GM12873 (cell line): ENCODE measurements around the gene ARRB1.

Experiments
- TF ChIP-seq, protein P1 (sequence below): IDR thresholded peaks from 2 replicates; pipeline ENCODE4 v1.5.1; 2012; ENCODE audit warnings: low read depth, mild to moderate bottlenecking, moderate library complexity, low read length, control low read depth; ENCODE audit not compliant: insufficient read depth; ENCODE audit errors: missing control alignments

Gene ARRB1

DNA sequence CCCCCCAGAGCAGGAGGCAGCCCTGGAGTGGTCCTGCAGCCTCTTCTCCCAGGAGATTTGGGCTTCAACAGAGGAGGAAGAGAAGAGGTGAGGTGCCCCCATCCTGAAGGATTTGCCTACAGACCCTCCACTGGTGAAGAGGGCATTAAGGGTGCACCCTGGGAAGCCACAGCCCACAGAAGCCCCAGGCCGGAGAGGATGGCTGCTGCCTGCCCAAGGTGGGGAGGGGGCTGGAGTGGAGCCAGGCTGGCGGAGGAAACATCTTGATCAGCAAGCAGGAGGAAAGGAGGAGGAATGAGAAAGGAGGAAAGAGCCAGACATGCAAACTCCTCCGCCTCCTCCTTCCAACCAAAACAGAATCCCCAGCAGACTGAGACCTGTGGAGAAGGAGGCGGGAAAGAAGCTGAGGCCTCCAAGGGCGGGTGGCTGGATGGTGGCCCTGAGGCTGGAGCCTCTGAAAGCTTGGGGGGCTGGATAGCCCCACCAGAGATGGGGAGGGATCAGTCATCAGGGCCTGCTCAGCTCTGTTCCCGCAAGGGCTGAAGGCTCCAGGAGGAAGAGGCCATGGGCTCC, 31.3 kb downstream of the ARRB1 start:
- TF ChIP-seq, protein P1, sequence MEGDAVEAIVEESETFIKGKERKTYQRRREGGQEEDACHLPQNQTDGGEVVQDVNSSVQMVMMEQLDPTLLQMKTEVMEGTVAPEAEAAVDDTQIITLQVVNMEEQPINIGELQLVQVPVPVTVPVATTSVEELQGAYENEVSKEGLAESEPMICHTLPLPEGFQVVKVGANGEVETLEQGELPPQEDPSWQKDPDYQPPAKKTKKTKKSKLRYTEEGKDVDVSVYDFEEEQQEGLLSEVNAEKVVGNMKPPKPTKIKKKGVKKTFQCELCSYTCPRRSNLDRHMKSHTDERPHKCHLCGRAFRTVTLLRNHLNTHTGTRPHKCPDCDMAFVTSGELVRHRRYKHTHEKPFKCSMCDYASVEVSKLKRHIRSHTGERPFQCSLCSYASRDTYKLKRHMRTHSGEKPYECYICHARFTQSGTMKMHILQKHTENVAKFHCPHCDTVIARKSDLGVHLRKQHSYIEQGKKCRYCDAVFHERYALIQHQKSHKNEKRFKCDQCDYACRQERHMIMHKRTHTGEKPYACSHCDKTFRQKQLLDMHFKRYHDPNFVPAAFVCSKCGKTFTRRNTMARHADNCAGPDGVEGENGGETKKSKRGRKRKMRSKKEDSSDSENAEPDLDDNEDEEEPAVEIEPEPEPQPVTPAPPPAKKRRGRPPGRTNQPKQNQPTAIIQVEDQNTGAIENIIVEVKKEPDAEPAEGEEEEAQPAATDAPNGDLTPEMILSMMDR: no peak

DNA sequence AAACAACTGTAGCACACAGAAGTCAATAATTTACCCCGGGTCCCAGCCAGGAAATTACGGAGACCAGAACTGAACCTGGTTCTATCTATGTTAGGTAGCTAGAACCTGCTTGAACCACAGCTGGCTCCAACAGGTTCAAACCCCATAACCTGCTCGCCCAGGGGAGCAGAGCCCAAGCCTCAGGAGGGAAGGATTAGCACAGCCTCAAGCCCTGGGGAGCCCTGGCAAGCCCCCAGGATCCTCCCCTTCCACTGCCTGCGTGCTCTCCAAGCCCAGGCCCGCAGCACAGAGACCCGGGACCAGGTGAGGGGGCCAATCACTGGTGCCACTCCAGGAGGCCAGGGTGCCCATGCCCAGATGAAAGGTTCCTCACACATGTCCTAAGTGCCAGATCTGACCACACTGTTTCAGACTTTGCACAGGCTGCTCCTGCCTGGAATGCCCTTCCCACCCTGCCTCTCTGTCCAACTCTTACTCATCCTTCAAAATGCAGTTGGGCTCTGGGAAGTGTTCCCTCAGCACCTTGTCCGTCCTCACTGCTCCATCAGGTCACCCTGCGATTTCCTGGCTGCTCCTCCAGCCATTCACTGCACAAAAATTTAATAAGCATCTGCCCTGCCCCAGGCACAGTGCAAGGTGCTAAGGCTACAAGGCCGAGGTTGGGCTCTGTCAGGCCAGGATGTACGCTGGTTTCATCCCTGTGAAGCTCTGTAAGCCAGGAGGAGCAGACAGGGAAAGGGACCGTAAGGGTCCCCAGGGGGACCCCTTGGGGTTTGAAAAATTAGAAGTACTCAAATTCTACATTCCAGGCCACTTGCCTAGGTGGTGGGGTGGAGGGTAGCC, 32.2 kb downstream of the ARRB1 start:
- TF ChIP-seq, protein P1: no peak

DNA sequence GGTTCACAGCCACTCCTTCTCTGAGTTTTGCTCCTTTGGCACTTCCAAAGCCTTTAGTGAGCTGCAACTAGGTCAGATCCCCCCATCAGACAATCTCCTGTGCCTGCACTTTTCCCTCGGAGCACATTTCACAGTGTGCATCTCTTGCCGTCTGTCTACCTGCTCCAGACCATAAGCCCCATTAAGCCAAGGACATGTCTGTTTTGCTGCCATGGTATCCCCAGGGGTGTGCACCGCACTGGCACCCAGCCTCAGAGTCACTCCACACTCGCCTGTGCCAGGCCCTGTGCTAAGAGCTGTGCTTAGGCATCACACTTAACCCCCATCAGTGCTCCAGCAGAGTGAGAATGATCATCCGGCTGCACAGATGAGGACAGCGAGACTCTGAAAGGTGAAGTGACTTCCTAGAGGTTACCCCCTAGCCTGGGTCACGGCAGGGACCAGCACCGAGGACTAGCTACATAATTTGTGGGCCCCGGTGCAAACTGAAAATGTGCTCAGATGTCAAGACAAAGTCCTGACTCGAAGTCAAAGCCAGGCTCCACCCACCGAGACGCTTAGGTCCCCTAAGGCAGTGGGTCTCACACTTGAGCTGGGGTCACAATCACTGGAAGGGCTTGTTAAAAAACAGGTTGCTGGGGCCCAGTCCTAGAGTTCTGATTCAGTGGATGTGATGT, 33.9 kb downstream of the ARRB1 start:
- TF ChIP-seq, protein P1: no peak

DNA sequence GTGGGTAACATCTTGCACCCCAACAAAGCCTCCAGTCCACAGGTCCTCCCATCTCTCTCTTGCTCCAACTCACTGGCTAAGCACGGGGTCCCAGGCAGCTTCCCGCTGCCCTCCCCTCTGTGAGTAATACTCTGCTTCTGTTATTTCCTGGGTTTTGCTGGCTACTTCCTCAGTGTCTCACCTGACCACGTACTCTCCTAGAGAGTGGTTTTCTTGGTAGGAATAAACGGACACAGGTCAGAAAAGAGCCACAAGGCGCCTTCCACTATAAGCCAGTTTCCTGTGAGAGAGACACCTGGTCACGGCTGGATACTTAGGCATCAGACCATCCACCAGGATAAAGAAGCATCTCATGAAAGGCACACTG, 36.0 kb downstream of the ARRB1 start:
- TF ChIP-seq, protein P1: no peak

DNA sequence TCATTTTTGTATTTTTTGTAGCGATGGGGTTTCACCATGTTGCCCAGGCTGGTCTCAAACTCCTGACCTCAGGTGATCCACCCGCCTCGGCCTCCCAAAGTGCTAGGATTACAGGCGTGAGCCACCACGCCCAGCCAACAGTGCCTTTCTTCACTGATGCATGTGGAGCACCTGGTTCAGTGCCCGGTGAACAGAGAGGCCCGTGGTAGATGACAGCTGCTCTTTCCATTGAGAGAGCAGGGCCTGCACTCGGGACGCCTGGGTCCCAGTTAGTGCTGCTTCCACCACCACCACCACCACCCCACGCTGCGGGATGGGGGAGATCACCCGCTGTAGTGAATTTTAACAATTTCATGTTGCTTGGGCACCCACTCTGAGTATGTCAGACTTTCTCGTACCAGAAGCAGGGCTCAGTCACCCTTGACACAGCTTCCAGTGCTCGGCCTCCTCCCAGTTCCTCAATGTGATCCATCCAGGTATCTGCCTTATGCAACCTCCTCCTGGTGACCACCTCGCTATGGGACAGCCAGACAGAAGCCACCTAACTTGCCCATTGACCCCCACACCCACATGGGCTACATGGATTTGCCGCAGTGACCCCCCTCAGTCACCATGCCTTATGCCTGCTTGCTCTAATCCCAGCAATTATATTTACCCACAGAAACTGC, 36.6 kb downstream of the ARRB1 start:
- TF ChIP-seq, protein P1: no peak

DNA sequence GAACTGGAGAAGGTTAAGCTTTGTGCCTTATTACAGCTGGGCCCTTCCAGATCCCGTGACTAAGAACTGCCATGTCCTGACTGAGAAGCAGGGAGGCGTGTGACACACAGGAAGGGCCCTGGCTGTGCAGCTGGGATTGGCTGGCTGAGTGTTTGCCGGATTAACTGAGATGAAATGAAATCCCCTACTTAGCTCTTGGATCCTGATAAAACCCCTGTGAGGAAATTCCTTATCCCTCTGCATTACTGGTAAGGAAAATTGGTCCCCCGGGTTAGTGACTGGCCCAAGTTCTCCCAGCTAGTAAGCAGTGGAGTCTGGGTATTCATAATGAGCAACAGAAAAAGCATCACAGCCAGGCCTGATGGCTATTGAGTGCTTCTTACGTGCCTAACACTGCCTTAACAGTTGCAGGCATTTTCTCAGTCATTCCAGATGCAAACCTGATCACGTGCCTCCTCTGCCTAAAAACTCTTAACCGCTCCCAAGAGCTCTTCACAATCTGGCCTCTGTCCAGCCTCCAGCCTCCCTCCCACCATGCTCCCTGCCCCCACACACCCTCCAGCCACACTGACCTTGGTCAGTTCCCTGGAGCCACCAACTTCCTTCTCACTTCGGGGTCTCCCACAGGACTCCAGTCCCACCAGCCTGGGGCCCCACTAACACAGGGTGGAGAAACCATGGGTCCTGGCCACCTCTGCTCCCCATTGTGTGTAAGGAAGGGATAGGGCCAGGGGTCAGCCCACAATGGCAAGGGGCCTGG, 37.8 kb downstream of the ARRB1 start:
- TF ChIP-seq, protein P1: no peak
